K562 (cell line): ENCODE measurements around the gene TMEFF2. TPM values are rescaled to one million over a fixed set of nuclear protein-coding genes. Genes with fewer than 3 reads are reported as not detected.

Source experiments
- polyA plus RNA-seq, 8 experiments: library from polyadenylated mRNA; depleted of rRNA in 4 of 8; stranded (reverse) in 5 of 8; unstranded in 3 of 8; fragments of >200 nt; fragmentation: Nextera tagmentation in 2 of 8; fragmentation: Illumina TruSeq in 1 of 8; extraction: Ambion mirVana in 2 of 8; extraction: Trizol in 1 of 8; gene quantifications; 2 replicates each; pipeline versions ENCODE4 v1.2.1 to v1.2.3, GENCODE V29; 2011 to 2014; ENCODE audit warnings: inconsistent platforms in 1 of 8, missing spikeins in 1 of 8
- total RNA-seq, 7 experiments: library from RNA; depleted of rRNA in 6 of 7; stranded (reverse); fragments of >200 nt in 6 of 7; fragmentation: Illumina TruSeq in 2 of 7; extraction: Trizol in 2 of 7; gene quantifications; 2 replicates each; pipeline versions ENCODE4 v1.2.1 to v1.2.3, GENCODE V29; 2011 to 2021; ENCODE audit warnings: low replicate concordance in 1 of 7
- TF ChIP-seq, protein P1 (sequence below): fragments of 450-650 bp; IDR thresholded peaks from 2 replicates; pipeline ENCODE4 v1.6.1; 2016; ENCODE audit warnings: mild to moderate bottlenecking, moderate library complexity
- TF ChIP-seq, protein P2 (sequence below): sonication (generic); formaldehyde crosslinking; IDR thresholded peaks from 2 replicates; pipeline ENCODE4 v1.8.1; 2022; ENCODE audit warnings: missing genetic modification reagents
- TF ChIP-seq, protein P3 (sequence below): fragments of 250-450 bp; sonication (Bioruptor Pico); IDR thresholded peaks from 2 replicates; pipeline ENCODE4 v1.5.0; 2021; ENCODE audit warnings: mild to moderate bottlenecking, moderate library complexity

TMEFF2 gene
- total and polyA plus RNA-seq, 9 of the 15 experiments (the other 6 are each of a cell fraction or from before 2014, with no cell fraction given) = 1.4 TPM; not detected in 8

DNA sequence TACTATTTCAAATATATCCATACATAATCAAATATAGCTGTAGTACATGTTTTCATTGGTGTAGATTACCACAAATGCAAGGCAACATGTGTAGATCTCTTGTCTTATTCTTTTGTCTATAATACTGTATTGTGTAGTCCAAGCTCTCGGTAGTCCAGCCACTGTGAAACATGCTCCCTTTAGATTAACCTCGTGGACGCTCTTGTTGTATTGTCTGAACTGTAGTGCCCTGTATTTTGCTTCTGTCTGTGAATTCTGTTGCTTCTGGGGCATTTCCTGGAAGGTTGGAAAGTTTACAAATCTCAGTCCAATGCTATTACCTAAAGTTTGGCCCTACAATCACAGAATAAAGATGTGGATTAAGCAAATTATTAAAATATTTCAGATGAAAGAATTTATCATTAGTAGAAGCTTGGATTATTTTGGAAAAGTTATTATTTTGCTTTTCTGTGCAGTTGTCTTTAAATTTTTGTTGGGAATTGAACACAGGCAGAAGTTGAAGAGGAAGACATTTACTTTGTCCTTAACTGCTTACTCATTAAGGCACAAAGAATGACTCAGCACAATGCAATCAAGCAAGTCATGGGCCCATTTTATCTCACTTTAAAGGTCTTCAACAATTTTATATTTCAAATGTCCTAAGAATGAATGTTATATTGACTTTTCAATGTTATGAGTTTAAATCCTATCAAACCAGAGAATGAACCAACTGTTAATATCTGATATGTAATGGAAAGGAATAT lies 244.4 kb downstream of the TMEFF2 start (continued):
- TF ChIP-seq, protein P1, sequence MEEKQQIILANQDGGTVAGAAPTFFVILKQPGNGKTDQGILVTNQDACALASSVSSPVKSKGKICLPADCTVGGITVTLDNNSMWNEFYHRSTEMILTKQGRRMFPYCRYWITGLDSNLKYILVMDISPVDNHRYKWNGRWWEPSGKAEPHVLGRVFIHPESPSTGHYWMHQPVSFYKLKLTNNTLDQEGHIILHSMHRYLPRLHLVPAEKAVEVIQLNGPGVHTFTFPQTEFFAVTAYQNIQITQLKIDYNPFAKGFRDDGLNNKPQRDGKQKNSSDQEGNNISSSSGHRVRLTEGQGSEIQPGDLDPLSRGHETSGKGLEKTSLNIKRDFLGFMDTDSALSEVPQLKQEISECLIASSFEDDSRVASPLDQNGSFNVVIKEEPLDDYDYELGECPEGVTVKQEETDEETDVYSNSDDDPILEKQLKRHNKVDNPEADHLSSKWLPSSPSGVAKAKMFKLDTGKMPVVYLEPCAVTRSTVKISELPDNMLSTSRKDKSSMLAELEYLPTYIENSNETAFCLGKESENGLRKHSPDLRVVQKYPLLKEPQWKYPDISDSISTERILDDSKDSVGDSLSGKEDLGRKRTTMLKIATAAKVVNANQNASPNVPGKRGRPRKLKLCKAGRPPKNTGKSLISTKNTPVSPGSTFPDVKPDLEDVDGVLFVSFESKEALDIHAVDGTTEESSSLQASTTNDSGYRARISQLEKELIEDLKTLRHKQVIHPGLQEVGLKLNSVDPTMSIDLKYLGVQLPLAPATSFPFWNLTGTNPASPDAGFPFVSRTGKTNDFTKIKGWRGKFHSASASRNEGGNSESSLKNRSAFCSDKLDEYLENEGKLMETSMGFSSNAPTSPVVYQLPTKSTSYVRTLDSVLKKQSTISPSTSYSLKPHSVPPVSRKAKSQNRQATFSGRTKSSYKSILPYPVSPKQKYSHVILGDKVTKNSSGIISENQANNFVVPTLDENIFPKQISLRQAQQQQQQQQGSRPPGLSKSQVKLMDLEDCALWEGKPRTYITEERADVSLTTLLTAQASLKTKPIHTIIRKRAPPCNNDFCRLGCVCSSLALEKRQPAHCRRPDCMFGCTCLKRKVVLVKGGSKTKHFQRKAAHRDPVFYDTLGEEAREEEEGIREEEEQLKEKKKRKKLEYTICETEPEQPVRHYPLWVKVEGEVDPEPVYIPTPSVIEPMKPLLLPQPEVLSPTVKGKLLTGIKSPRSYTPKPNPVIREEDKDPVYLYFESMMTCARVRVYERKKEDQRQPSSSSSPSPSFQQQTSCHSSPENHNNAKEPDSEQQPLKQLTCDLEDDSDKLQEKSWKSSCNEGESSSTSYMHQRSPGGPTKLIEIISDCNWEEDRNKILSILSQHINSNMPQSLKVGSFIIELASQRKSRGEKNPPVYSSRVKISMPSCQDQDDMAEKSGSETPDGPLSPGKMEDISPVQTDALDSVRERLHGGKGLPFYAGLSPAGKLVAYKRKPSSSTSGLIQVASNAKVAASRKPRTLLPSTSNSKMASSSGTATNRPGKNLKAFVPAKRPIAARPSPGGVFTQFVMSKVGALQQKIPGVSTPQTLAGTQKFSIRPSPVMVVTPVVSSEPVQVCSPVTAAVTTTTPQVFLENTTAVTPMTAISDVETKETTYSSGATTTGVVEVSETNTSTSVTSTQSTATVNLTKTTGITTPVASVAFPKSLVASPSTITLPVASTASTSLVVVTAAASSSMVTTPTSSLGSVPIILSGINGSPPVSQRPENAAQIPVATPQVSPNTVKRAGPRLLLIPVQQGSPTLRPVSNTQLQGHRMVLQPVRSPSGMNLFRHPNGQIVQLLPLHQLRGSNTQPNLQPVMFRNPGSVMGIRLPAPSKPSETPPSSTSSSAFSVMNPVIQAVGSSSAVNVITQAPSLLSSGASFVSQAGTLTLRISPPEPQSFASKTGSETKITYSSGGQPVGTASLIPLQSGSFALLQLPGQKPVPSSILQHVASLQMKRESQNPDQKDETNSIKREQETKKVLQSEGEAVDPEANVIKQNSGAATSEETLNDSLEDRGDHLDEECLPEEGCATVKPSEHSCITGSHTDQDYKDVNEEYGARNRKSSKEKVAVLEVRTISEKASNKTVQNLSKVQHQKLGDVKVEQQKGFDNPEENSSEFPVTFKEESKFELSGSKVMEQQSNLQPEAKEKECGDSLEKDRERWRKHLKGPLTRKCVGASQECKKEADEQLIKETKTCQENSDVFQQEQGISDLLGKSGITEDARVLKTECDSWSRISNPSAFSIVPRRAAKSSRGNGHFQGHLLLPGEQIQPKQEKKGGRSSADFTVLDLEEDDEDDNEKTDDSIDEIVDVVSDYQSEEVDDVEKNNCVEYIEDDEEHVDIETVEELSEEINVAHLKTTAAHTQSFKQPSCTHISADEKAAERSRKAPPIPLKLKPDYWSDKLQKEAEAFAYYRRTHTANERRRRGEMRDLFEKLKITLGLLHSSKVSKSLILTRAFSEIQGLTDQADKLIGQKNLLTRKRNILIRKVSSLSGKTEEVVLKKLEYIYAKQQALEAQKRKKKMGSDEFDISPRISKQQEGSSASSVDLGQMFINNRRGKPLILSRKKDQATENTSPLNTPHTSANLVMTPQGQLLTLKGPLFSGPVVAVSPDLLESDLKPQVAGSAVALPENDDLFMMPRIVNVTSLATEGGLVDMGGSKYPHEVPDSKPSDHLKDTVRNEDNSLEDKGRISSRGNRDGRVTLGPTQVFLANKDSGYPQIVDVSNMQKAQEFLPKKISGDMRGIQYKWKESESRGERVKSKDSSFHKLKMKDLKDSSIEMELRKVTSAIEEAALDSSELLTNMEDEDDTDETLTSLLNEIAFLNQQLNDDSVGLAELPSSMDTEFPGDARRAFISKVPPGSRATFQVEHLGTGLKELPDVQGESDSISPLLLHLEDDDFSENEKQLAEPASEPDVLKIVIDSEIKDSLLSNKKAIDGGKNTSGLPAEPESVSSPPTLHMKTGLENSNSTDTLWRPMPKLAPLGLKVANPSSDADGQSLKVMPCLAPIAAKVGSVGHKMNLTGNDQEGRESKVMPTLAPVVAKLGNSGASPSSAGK = 0 out of 2 replicates have a peak, but pooled peaks have one; percentile 25
- TF ChIP-seq, protein P2, sequence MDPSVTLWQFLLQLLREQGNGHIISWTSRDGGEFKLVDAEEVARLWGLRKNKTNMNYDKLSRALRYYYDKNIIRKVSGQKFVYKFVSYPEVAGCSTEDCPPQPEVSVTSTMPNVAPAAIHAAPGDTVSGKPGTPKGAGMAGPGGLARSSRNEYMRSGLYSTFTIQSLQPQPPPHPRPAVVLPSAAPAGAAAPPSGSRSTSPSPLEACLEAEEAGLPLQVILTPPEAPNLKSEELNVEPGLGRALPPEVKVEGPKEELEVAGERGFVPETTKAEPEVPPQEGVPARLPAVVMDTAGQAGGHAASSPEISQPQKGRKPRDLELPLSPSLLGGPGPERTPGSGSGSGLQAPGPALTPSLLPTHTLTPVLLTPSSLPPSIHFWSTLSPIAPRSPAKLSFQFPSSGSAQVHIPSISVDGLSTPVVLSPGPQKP = no peak
- TF ChIP-seq, protein P3, sequence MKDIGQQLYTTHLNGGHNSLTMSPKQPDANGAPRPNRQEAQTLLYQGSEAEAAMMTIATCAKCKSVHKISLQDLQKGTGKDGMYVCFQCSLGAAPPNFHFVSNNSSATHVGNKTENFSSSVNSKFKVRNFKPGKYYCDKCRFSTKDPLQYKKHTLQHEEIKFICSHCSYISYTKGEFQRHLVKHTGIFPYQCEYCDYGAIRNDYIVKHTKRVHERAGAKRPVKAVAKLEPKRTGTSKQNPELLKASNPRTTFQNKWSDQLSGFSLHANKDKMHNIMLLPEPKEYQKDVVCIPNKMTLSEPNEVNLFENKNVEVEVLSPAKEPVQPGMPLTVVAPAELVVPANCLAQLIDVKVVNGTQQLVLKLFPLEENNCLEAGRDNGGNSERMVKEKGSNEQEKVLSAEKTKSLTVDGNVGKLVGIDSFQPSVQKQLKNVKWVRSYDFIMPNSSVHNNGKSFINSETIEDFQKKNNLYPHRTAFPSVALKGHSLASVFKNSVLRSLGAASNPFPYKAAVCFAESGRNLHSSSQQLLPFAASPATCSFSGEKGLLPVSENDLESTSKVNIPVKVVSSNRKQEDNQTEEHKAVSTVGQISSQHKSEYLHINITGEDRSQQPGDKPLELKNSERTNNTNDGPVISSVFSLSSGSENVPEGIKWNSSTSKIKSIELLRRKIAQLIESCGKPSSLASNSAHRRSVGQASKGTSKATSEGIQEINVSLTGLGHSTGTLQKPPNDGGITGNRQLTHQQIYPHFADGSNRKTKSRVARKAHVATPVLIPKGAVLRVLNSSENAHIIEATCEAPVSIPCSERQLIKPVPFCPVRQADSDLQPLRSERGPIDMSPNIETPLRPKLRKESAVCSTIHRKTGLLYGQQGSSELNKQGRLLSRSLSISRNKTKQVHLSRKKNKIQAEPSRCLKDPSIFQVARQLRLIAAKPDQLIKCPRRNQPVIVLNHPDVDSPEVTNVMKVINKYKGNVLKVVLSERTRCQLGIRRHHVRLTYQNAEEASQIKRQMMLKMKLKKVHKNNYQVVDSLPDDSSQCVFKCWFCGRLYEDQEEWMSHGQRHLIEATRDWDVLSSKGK (CRISPR knock-in tag) = no peak
